ENCODE measurements around the gene PAQR9. TPM values are rescaled to one million over a fixed set of nuclear protein-coding genes. Genes with fewer than 3 reads are reported as not detected.
A peak's percentile ranks its signal among the peaks of the same experiment; 100 is the strongest.

Gene PAQR9
- total RNA-seq, 3 donors from 2014 or later (not counting 1 experiment from before 2014, with no cell fraction given), result not detected

- H3K36me3 Mint-ChIP-seq, result no peaks in the 10 kb centered on the region
- no peak overlapping the region for H3K4me3 Mint-ChIP-seq
- H3K4me1 ChIP-seq (ENCODE audit: control insufficient read depth, insufficient read depth, low read length), result no peaks in the 10 kb centered on the region
- H3K36me3 ChIP-seq (ENCODE audit: control insufficient read depth, insufficient read depth, low read length), result no peaks in the 10 kb centered on the region
- H3K4me1 Mint-ChIP-seq, result no peaks in the 10 kb centered on the region
- no peak for DNase-seq
- no peaks in the 10 kb centered on the region for H3K9me3 Mint-ChIP-seq
- no peak for ATAC-seq
- no peak overlapping the region for H3K27ac Mint-ChIP-seq
- H3K27me3 ChIP-seq (ENCODE audit: control insufficient read depth, insufficient read depth, low read length), result peaks cover 2% of the 10 kb centered on the region
- H3K9me3 ChIP-seq (ENCODE audit: control insufficient read depth, insufficient read depth, low read length), result no peaks in the 10 kb centered on the region
- H3K27me3 Mint-ChIP-seq (ENCODE audit: low read depth in 2 of 2), result peaks cover 6 to 18% of the 10 kb centered on the region in 2 donors
- H3K27ac ChIP-seq (ENCODE audit: low read length), result no peak overlapping the region
- intact Hi-C loops (cut with micrococcal nuclease), result no loop called here
- H3K4me3 ChIP-seq (ENCODE audit: low read length), result no peak overlapping the region
- TF ChIP-seq, protein P1, sequence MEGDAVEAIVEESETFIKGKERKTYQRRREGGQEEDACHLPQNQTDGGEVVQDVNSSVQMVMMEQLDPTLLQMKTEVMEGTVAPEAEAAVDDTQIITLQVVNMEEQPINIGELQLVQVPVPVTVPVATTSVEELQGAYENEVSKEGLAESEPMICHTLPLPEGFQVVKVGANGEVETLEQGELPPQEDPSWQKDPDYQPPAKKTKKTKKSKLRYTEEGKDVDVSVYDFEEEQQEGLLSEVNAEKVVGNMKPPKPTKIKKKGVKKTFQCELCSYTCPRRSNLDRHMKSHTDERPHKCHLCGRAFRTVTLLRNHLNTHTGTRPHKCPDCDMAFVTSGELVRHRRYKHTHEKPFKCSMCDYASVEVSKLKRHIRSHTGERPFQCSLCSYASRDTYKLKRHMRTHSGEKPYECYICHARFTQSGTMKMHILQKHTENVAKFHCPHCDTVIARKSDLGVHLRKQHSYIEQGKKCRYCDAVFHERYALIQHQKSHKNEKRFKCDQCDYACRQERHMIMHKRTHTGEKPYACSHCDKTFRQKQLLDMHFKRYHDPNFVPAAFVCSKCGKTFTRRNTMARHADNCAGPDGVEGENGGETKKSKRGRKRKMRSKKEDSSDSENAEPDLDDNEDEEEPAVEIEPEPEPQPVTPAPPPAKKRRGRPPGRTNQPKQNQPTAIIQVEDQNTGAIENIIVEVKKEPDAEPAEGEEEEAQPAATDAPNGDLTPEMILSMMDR (IDR thresholded peaks at IDR 0.05), result no peak
- WGBS (ENCODE audit: insufficient coverage), result 92% methylated on average over 4 of the region's 5 CpGs
Measured at GRCh38 chr3:142935963-142936362, 27.5 kb downstream of the PAQR9 start.

DNA sequence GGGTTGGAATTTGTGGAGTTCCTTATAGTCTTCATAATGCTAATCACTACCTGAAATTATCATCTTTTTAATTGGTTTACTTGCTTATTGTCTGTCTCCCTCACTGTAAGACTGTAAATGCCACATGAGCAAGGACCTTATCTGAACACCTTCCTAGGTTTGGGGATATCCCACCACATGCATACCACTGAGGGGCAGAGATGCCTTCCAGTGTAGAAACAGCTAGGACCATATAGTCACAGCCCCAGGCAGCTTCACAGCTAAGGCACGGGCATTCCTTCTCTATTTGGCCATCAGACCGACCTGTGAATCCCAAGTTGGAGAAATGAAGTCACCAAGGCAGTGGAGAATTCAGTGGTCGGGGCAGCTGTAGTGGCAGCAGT lies 28.6 kb downstream of the PAQR9 start:
- Mint-ChIP-seq H3K4me3 (no peak overlapping the region), H3K27ac (no peak overlapping the region), H3K27me3 (ENCODE audit: low read depth in 2 of 2) (peaks cover 9 to 18% of the 10 kb centered on the region in 2 donors), H3K4me1 (no peaks in the 10 kb centered on the region), H3K9me3 (no peaks in the 10 kb centered on the region), H3K36me3 (no peaks in the 10 kb centered on the region)
- Histone ChIP-seq H3K9me3 (ENCODE audit: control insufficient read depth, insufficient read depth, low read length) (no peaks in the 10 kb centered on the region), H3K4me1 (ENCODE audit: control insufficient read depth, insufficient read depth, low read length) (no peaks in the 10 kb centered on the region), H3K36me3 (ENCODE audit: control insufficient read depth, insufficient read depth, low read length) (no peaks in the 10 kb centered on the region), H3K27me3 (ENCODE audit: control insufficient read depth, insufficient read depth, low read length) (peaks cover 2% of the 10 kb centered on the region), H3K27ac (ENCODE audit: low read length) (no peak overlapping the region), H3K4me3 (ENCODE audit: low read length) (no peak overlapping the region)
- intact Hi-C loops (cut with micrococcal nuclease), result no loop called here
- DNase-seq, result no peak
- TF ChIP-seq, protein P1 (IDR thresholded peaks at IDR 0.05), result no peak
- no peak for ATAC-seq
- 92% methylated on average over 3 of the region's 3 CpGs for WGBS (ENCODE audit: insufficient coverage)

DNA sequence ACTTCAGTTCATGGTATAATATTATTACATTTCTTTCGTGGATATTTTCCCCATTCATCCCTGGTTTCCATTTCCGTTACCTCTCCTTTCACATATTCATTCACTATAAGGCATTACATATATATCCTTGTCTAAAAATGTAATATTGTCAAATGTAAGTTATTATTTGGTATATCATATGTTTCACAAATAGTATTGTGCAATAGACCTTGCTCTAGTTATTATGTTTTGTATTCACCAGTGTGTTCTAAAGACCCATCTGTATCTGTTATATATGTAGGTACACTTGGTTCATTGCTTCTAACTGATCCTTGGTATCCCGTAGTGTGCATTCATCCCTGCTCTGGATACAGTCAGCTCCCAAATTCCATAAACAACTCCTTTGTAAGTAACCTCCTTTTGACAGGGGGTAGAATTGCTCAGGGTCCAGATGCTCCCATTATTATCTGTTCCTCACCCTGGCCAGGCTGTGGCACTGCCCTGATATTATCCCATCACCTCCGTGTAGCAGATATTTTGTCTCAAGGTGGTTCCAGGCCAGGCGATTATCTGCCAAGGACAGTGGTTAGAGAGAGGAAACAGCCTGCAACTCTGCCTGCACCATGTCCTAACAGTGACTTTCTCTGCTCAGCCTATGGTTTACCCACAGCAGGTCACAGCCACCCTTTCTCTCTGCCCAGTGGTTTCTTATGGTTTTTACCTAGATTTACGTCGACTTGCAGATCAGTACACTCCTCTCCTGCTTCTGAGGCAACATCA lies 29.2 kb downstream of the PAQR9 start:
- TF ChIP-seq, protein P1 (IDR thresholded peaks at IDR 0.05), result no peak
- H3K36me3 ChIP-seq (ENCODE audit: control insufficient read depth, insufficient read depth, low read length), result no peaks in the 10 kb centered on the region
- peaks cover 9 to 18% of the 10 kb centered on the region in 2 donors for H3K27me3 Mint-ChIP-seq (ENCODE audit: low read depth in 2 of 2)
- H3K4me3 ChIP-seq (ENCODE audit: low read length), result no peak overlapping the region
- no peak for ATAC-seq
- H3K27ac ChIP-seq (ENCODE audit: low read length), result no peak overlapping the region
- intact Hi-C loops (cut with micrococcal nuclease), result no loop called here
- no peak overlapping the region for H3K4me3 Mint-ChIP-seq
- H3K27ac Mint-ChIP-seq, result no peak overlapping the region
- DNase-seq, result no peak
- 89% methylated on average over 6 of the region's 7 CpGs for WGBS (ENCODE audit: insufficient coverage)
- H3K4me1 Mint-ChIP-seq, result no peaks in the 10 kb centered on the region
- no peaks in the 10 kb centered on the region for H3K36me3 Mint-ChIP-seq
- peaks cover 2% of the 10 kb centered on the region for H3K27me3 ChIP-seq (ENCODE audit: control insufficient read depth, insufficient read depth, low read length)
- no peaks in the 10 kb centered on the region for H3K9me3 Mint-ChIP-seq
- H3K4me1 ChIP-seq (ENCODE audit: control insufficient read depth, insufficient read depth, low read length), result no peaks in the 10 kb centered on the region
- no peaks in the 10 kb centered on the region for H3K9me3 ChIP-seq (ENCODE audit: control insufficient read depth, insufficient read depth, low read length)

- no peaks in the 10 kb centered on the region for H3K4me1 ChIP-seq (ENCODE audit: control insufficient read depth, insufficient read depth, low read length)
- H3K27ac ChIP-seq (ENCODE audit: low read length), result no peak overlapping the region
- intact Hi-C loops (cut with micrococcal nuclease), result no loop called here
- Mint-ChIP-seq H3K4me3 (no peak overlapping the region), H3K9me3 (no peaks in the 10 kb centered on the region), H3K36me3 (no peaks in the 10 kb centered on the region), H3K4me1 (no peaks in the 10 kb centered on the region), H3K27me3 (ENCODE audit: low read depth in 2 of 2) (peaks cover 9 to 36% of the 10 kb centered on the region in 2 donors), H3K27ac (no peak overlapping the region)
- no peaks in the 10 kb centered on the region for H3K9me3 ChIP-seq (ENCODE audit: control insufficient read depth, insufficient read depth, low read length)
- H3K27me3 ChIP-seq (ENCODE audit: control insufficient read depth, insufficient read depth, low read length), result peaks cover 2% of the 10 kb centered on the region
- no peaks in the 10 kb centered on the region for H3K36me3 ChIP-seq (ENCODE audit: control insufficient read depth, insufficient read depth, low read length)
- TF ChIP-seq, protein P1 (IDR thresholded peaks at IDR 0.05), result no peak
- ATAC-seq (peak in 1 of 3 donors; percentile 54), DNase-seq (peak in 1 of 2 donors; percentile 42)
- 86% methylated on average over 6 of the region's 6 CpGs for WGBS (ENCODE audit: insufficient coverage)
- no peak overlapping the region for H3K4me3 ChIP-seq (ENCODE audit: low read length)
Measured at GRCh38 chr3:142931222-142931621, 32.3 kb downstream of the PAQR9 start.
